ENCODE measurements around the gene NHSL1.

The NHSL1 gene

GRCh38 chr6:138400326-138400725, 99.0 kb downstream of the NHSL1 start:
- no peak for DNase-seq

GRCh38 chr6:138397128-138398122, 101.9 kb downstream of the NHSL1 start:
- no peak for DNase-seq

- no peak for DNase-seq
These were observed 102.6 kb downstream of the NHSL1 start for GRCh38 chr6:138396709-138397108.

GRCh38 chr6:138393871-138394783, 105.2 kb downstream of the NHSL1 start:
- no peak for DNase-seq

GRCh38 chr6:138389551-138389950, 109.7 kb downstream of the NHSL1 start:
- DNase-seq, result no peak

- no peak for DNase-seq
These were observed 111.5 kb downstream of the NHSL1 start for GRCh38 chr6:138387577-138388368.

- DNase-seq, result no peak
These were observed 112.4 kb downstream of the NHSL1 start for GRCh38 chr6:138386897-138387296.

GRCh38 chr6:138383776-138384175, 115.5 kb downstream of the NHSL1 start:
- DNase-seq, result no peak

GRCh38 chr6:138382498-138383265, 116.6 kb downstream of the NHSL1 start:
- DNase-seq, result no peak

- no peak for DNase-seq
These were observed 120.8 kb downstream of the NHSL1 start for GRCh38 chr6:138378463-138378862.

GRCh38 chr6:138377844-138378243, 121.5 kb downstream of the NHSL1 start, which contains the start of gene SMIM28:
Gene SMIM28, plus strand, starts transcription at chr6:138377905. Its CDS starts 168 bp downstream, at chr6:138378073.
- no peak for DNase-seq

- DNase-seq, result no peak
These were observed 122.3 kb downstream of the NHSL1 start for GRCh38 chr6:138377042-138377441.

GRCh38 chr6:138374815-138375214, 124.5 kb downstream of the NHSL1 start:
- DNase-seq, result no peak

GRCh38 chr6:138374230-138374629, 125.1 kb downstream of the NHSL1 start:
- DNase-seq, result no peak

GRCh38 chr6:138372711-138373463, 126.4 kb downstream of the NHSL1 start:
- no peak for DNase-seq
